Measurements from ENCODE around the gene CD14.

DNA sequence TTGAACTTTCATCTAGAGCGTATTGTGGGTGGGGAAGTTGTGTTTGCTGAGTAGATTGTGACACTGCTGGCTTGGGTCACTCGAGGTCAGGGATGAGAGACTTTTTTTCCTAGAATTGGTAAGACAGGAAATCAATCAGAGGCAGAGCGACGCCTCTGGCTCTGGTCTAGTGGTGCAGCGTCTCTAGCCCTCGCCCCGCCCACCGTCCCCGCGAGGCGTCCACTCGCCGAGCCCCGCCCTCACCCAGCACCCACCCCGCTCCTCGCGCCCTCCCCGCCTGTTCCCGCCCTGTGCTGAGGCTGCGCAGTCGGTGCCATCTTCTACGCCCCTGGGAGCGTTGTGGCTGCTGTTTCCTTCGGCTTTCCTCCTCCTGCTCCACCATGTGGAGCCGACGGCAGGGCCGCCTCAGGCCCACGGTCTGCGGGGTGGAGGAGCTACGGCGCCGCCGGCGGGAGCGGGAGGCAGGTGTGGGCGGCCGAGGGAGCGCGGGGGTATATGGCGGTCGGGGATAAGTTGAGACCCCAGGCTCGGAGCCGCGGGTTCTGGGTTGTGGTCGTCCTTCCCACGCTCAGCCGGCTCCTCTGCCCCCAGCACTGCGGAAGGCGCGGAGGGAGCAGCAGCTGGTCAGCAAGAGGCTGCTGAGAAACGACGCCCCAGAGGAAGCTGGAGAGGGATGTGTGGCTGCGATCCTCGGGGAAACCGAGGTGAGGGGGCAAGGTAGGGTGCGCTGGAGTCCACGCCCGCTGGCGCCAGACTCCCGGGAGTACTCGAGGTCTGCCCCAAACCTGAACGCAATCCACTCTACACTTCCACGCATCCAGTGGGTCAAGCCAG, 6.4 kb upstream of the CD14 start, which contains the start of gene TMCO6:
- TF ChIP-seq CTCF (IDR thresholded peaks at IDR 0.05): peak; percentile 32 to 63 (median 59)
- peak; percentile 21 to 59 for TF ChIP-seq POLR2A (IDR thresholded peaks at IDR 0.05)
